Body of pancreas (tissue), 4 donors: ENCODE results near the gene ABCC8. TPM values are rescaled to one million over a fixed set of nuclear protein-coding genes. Genes with fewer than 3 reads are reported as not detected.

Source experiments
- ATAC-seq: fragments of 150-250 bp; one replicate; pipeline ENCODE4 v1.9.1; 2016
- DNase-seq, 4 donors: peaks; one replicate each; pipeline ENCODE4 v3.0.0-alpha.2; 2019
- H3K27ac ChIP-seq, 4 donors: fragments of 200-600 bp; sonication (generic); 1 replicate in 3 of 4; 2 replicates in 1 of 4; pipeline versions ENCODE4 v1.5.1 to v1.6.1; 2016 to 2019; ENCODE audit warnings: mild to moderate bottlenecking in 1 of 4, mixed read lengths in 1 of 4, moderate library complexity in 1 of 4
- H3K27me3 ChIP-seq, 2 donors: fragments of 200-600 bp; sonication (generic); one replicate each; pipeline ENCODE4 v1.6.0; 2016; ENCODE audit warnings: mild to moderate bottlenecking in 1 of 2
- H3K36me3 ChIP-seq, 2 donors: fragments of 200-600 bp; sonication (generic); replicated peaks in 1 of 2; 2 replicates each; pipeline ENCODE4 v1.5.1; 2016; ENCODE audit warnings: low read depth in 2 of 2; ENCODE audit not compliant: insufficient read depth in 1 of 2
- H3K4me1 ChIP-seq: fragments of 200-600 bp; sonication (generic); one replicate; pipeline ENCODE4 v1.6.0; 2016
- H3K4me3 ChIP-seq, 2 donors: fragments of 200-600 bp; sonication (generic); 1 replicate in 1 of 2; 2 replicates in 1 of 2; pipeline ENCODE4 v1.5.1; 2016 to 2019
- H3K9me3 ChIP-seq, 3 donors: fragments of 200-600 bp; sonication (generic); 1 replicate in 2 of 3; 2 replicates in 1 of 3; pipeline ENCODE4 v1.5.1; 2016
- POLR2A ChIP-seq, 3 donors: fragments of 450-650 bp; IDR thresholded peaks; one replicate each; pipeline ENCODE4 v1.6.1; 2016; ENCODE audit warnings: antibody characterized with exemption in 3 of 3, mild to moderate bottlenecking in 2 of 3
- WGBS, 2 donors: methylation state at CpG; one replicate each; pipeline ENCODE4 v1.1.5; 2017; 5-methylcytosine and 5-hydroxymethylcytosine counted together
- intact Hi-C: fragments of 100-400 bp; cut with DNase I; formaldehyde crosslinking; loops from one replicate; pipeline ENCODE4 v1.15.1; 2023
- total RNA-seq, 2 donors: library from RNA; depleted of rRNA; stranded (reverse); fragments of >200 nt; gene quantifications; one replicate each; pipeline ENCODE4 v1.1.0, GENCODE V29; 2016
- TF ChIP-seq, protein P1 (sequence below), 7 experiments: fragments of 450-650 bp in 4 of 7; fragments of 200-600 bp in 3 of 7; sonication (generic) in 3 of 7; IDR thresholded peaks; one replicate each; pipeline ENCODE4 v1.5.1; 2016 to 2019; ENCODE audit warnings: antibody characterized with exemption in 7 of 7

ABCC8 gene
- total RNA-seq, 2 donors from 2014 or later = 42.5 to 87.0 TPM

- H3K9me3 ChIP-seq = no peaks in the 10 kb centered on the region
- no peak overlapping the region for H3K4me3 ChIP-seq
- peaks cover under 1% of the 10 kb centered on the region for H3K4me1 ChIP-seq
- no peak for ATAC-seq
- no peak for DNase-seq
- intact Hi-C loops = no loop called here
- WGBS, 2 donors = 78 to 90% methylated on average over 3 to 4 of the region's 4 CpGs
- TF ChIP-seq, protein P1, sequence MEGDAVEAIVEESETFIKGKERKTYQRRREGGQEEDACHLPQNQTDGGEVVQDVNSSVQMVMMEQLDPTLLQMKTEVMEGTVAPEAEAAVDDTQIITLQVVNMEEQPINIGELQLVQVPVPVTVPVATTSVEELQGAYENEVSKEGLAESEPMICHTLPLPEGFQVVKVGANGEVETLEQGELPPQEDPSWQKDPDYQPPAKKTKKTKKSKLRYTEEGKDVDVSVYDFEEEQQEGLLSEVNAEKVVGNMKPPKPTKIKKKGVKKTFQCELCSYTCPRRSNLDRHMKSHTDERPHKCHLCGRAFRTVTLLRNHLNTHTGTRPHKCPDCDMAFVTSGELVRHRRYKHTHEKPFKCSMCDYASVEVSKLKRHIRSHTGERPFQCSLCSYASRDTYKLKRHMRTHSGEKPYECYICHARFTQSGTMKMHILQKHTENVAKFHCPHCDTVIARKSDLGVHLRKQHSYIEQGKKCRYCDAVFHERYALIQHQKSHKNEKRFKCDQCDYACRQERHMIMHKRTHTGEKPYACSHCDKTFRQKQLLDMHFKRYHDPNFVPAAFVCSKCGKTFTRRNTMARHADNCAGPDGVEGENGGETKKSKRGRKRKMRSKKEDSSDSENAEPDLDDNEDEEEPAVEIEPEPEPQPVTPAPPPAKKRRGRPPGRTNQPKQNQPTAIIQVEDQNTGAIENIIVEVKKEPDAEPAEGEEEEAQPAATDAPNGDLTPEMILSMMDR (IDR thresholded peaks at IDR 0.05) = no peak
- TF ChIP-seq POLR2A (IDR thresholded peaks at IDR 0.05) = no peak
- no peaks in the 10 kb centered on the region for H3K27me3 ChIP-seq
- no peak overlapping the region for H3K27ac ChIP-seq
- no peaks in the 10 kb centered on the region for H3K36me3 ChIP-seq
Measured at GRCh38 chr11:17434108-17434507, 42.5 kb downstream of the ABCC8 start.

DNA sequence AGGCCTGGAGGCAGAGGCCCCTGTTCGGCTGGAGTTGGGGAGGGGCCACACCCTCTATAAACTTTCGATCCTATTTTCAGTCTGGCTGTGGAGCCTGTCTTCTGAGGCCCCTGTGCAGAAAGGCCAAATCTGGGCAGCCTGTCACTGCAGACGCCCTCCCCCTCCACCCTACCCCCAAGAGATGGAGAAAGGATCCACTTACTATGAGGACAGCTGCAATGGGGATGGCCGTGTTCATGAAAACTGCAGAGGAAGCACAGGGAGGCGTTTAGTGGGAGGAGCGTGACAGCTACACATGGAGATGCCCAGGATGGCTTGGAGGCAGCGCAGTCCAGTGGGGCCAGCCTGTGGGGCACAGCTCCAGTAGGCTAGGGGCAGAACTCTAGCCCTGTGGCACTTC lies 44.6 kb downstream of the ABCC8 start:
- DNase-seq = no peak
- intact Hi-C loops = no loop called here
- H3K27me3 ChIP-seq = no peaks in the 10 kb centered on the region
- H3K27ac ChIP-seq = no peak overlapping the region
- H3K9me3 ChIP-seq = no peaks in the 10 kb centered on the region
- H3K36me3 ChIP-seq = no peaks in the 10 kb centered on the region
- no peak for ATAC-seq
- TF ChIP-seq, protein P1 (IDR thresholded peaks at IDR 0.05) = no peak
- no peak for TF ChIP-seq POLR2A (IDR thresholded peaks at IDR 0.05)
- H3K4me3 ChIP-seq = no peak overlapping the region
- H3K4me1 ChIP-seq = no peaks in the 10 kb centered on the region
- 80% methylated on average over 7 of the region's 7 CpGs for WGBS, 2 donors

DNA sequence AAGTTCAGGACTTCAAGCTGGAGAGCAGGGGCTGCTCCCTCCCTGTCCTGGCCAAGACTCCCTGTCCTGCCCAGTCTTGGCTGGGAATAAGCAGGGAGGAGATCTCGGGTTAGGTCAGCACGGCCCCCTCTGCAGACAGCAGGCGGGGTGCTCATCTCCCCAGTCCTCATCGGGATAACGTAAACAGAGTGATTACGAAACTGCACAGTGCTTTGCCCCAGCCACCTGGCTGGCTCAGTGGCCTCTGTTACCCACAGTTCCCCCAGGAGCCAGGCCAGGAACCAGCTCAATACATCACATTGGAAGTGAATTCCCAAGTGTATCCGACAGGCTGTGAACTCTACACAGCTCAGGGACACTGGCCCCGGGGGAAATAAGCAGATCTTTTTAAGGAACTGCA lies 45.5 kb downstream of the ABCC8 start:
- no peaks in the 10 kb centered on the region for H3K27me3 ChIP-seq
- intact Hi-C loops = no loop called here
- 50 to 52% methylated on average over 2 to 8 of the region's 8 CpGs for WGBS, 2 donors
- ATAC-seq = no peak
- no peak for DNase-seq
- no peaks in the 10 kb centered on the region for H3K9me3 ChIP-seq
- H3K36me3 ChIP-seq = no peaks in the 10 kb centered on the region
- no peak overlapping the region for H3K27ac ChIP-seq
- H3K4me1 ChIP-seq = no peaks in the 10 kb centered on the region
- TF ChIP-seq POLR2A (IDR thresholded peaks at IDR 0.05) = no peak
- TF ChIP-seq, protein P1 (IDR thresholded peaks at IDR 0.05) = no peak
- no peak overlapping the region for H3K4me3 ChIP-seq

- DNase-seq (no peak), ATAC-seq (no peak)
- 93 to 95% methylated on average over 11 to 13 of the region's 13 CpGs for WGBS, 2 donors
- Histone ChIP-seq H3K27me3 (no peaks in the 10 kb centered on the region), H3K27ac (no peak overlapping the region), H3K4me3 (no peak overlapping the region), H3K9me3 (no peaks in the 10 kb centered on the region), H3K36me3 (no peaks in the 10 kb centered on the region), H3K4me1 (no peaks in the 10 kb centered on the region)
- intact Hi-C loops = no loop called here
- TF ChIP-seq, protein P1 (IDR thresholded peaks at IDR 0.05) = no peak
- TF ChIP-seq POLR2A (IDR thresholded peaks at IDR 0.05) = no peak
Measured at GRCh38 chr11:17430616-17431015, 46.0 kb downstream of the ABCC8 start.

DNA sequence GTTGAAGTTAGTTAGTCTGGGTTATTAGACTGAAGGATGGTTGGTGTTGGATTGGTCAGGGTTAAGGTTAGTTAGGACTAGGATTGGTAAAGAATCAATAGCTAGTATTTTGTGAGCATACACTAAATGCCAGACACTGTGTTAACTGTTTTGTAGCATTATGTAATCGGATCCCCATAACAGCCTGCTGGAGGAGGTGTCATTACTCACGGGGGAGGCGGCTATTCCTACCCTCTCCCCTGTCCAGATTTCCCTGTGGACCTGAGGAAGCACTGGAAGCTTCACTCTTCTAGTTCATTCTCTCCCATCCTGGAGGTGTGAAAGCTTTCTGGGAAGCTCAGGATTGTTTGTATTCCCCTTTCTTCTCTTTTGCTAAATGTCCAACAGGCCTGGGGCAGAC lies 47.7 kb downstream of the ABCC8 start:
- Histone ChIP-seq H3K27me3 (no peaks in the 10 kb centered on the region), H3K9me3 (no peaks in the 10 kb centered on the region), H3K27ac (no peak overlapping the region), H3K4me1 (no peaks in the 10 kb centered on the region), H3K36me3 (no peaks in the 10 kb centered on the region), H3K4me3 (no peak overlapping the region)
- ATAC-seq (no peak), DNase-seq (no peak)
- TF ChIP-seq POLR2A (IDR thresholded peaks at IDR 0.05) = no peak
- TF ChIP-seq, protein P1 (IDR thresholded peaks at IDR 0.05) = no peak
- WGBS, 2 donors = 74 to 83% methylated on average over 3 of the region's 3 CpGs
- intact Hi-C loops = no loop called here
